Left ventricle myocardium inferior (tissue), 1 donor: ENCODE data around the gene SMIM44. TPM values are rescaled to one million over a fixed set of nuclear protein-coding genes. Genes with fewer than 3 reads are reported as not detected.
"Not testable (repeated sequence)": the region's sequence is repeated elsewhere in the genome, so short reads cannot be mapped to it uniquely, and the experiment has no call there.

Experiments used
- DNase-seq: peaks from one replicate; pipeline ENCODE4 v3.0.0-alpha.2; 2020
- H3K27ac ChIP-seq: fragments of 200-600 bp; replicated peaks from 2 replicates; pipeline ENCODE4 v1.8.0; 2021
- H3K27me3 ChIP-seq: fragments of 200-600 bp; 2 replicates; pipeline ENCODE4 v1.8.0; 2021; ENCODE audit warnings: low read depth
- H3K36me3 ChIP-seq: fragments of 200-600 bp; 2 replicates; pipeline ENCODE4 v1.8.0; 2021
- H3K4me1 ChIP-seq: fragments of 200-600 bp; 2 replicates; pipeline ENCODE4 v1.8.0; 2021
- H3K4me3 ChIP-seq: fragments of 200-600 bp; 2 replicates; pipeline ENCODE4 v1.8.0; 2021; ENCODE audit warnings: mild to moderate bottlenecking, moderate library complexity
- H3K9me3 ChIP-seq: fragments of 200-600 bp; replicated peaks from 2 replicates; pipeline ENCODE4 v1.8.0; 2021
- intact Hi-C: fragments of 100-400 bp; cut with micrococcal nuclease; formaldehyde crosslinking; loops from one replicate; pipeline ENCODE4 v1.11.0; 2022
- total RNA-seq: library from RNA; stranded (reverse); fragmentation: NEBNext Ultra II Directional; extraction: Animal tissue kit (Norgen Biotek cat#: 25700); gene quantifications from one replicate; pipeline ENCODE4 v1.2.1, GENCODE V29; 2021
- TF ChIP-seq, protein P1 (sequence below): fragments of 200-600 bp; IDR thresholded peaks from 2 replicates; pipeline ENCODE4 v1.8.0; 2021; ENCODE audit warnings: antibody characterized with exemption, mild to moderate bottlenecking, borderline replicate concordance
- donor health status: DM: no; HTN: yes; CAD: no; lungs with severe emphysema.

The SMIM44 gene
- total RNA-seq, 1 donor from 2014 or later = not detected

DNA sequence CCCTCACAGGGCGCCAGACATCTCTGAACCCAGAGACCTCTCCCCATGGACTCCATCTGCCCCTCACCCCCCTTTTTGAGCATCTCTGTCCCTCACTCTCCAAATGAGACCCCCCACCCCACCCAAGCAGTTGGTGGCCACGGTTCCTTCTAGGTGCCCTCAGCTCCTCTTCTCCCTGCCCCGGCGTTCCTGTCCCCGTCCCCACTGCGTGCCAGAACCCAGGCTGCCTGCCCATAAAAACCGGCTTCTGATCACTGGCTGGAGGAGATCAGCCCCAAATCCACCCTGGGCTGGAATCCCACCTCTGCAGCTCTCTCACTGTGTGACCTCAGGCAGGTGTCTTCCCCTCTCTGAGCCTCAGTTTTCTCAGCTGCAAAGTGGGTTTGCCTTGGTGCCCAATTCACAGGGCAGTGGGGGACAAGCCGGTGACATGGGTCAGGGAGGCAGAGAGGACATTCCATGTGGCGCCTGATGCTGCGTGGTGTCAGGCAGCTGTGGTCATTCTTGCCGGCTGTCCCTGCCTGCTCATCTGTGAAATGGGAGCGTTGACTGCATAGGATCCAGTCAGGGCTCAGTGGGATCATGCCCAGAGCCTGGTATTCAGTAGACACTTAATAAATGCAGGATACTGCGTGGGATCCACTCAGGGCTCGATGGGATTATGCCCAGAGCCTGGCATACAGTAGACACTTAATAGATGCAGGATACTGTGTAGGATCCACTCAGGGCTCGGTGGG is 28.4 kb downstream of the SMIM44 start:
- intact Hi-C loops = no loop called here
- H3K4me3 ChIP-seq = no peak overlapping the region
- peaks cover 67% of the 10 kb centered on the region for H3K36me3 ChIP-seq
- no peak overlapping the region for H3K27ac ChIP-seq
- TF ChIP-seq, protein P1, sequence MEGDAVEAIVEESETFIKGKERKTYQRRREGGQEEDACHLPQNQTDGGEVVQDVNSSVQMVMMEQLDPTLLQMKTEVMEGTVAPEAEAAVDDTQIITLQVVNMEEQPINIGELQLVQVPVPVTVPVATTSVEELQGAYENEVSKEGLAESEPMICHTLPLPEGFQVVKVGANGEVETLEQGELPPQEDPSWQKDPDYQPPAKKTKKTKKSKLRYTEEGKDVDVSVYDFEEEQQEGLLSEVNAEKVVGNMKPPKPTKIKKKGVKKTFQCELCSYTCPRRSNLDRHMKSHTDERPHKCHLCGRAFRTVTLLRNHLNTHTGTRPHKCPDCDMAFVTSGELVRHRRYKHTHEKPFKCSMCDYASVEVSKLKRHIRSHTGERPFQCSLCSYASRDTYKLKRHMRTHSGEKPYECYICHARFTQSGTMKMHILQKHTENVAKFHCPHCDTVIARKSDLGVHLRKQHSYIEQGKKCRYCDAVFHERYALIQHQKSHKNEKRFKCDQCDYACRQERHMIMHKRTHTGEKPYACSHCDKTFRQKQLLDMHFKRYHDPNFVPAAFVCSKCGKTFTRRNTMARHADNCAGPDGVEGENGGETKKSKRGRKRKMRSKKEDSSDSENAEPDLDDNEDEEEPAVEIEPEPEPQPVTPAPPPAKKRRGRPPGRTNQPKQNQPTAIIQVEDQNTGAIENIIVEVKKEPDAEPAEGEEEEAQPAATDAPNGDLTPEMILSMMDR = no peak
- DNase-seq = no peak
- H3K9me3 ChIP-seq = no peaks in the 10 kb centered on the region
- H3K27me3 ChIP-seq = no peaks in the 10 kb centered on the region
- peaks cover 53% of the 10 kb centered on the region for H3K4me1 ChIP-seq

- Histone ChIP-seq H3K36me3 (peaks cover 77% of the 10 kb centered on the region), H3K4me3 (no peak overlapping the region), H3K4me1 (peaks cover 43% of the 10 kb centered on the region), H3K27me3 (no peaks in the 10 kb centered on the region), H3K9me3 (no peaks in the 10 kb centered on the region), H3K27ac (no peak overlapping the region)
- TF ChIP-seq, protein P1 = no peak
- DNase-seq = no peak
- intact Hi-C loops = no loop called here
Observed at GRCh38 chr19:3453840-3454239, 29.4 kb downstream of the SMIM44 start.

- DNase-seq, H3K27ac ChIP-seq, intact Hi-C loops, H3K9me3 ChIP-seq, H3K27me3 ChIP-seq, H3K4me3 ChIP-seq: not testable (repeated sequence)
- peaks cover 33% of the 10 kb centered on the region for H3K4me1 ChIP-seq
- peaks cover 86% of the 10 kb centered on the region for H3K36me3 ChIP-seq
Observed at GRCh38 chr19:3452942-3453214, 30.4 kb downstream of the SMIM44 start.

- Histone ChIP-seq H3K27me3 (no peaks in the 10 kb centered on the region), H3K4me3 (no peak overlapping the region), H3K27ac (peak overlapping the region; percentile 84), H3K36me3 (peaks cover 86% of the 10 kb centered on the region), H3K9me3 (no peaks in the 10 kb centered on the region), H3K4me1 (peaks cover 28% of the 10 kb centered on the region)
- TF ChIP-seq, protein P1 = no peak
- intact Hi-C loops = no loop called here
- no peak for DNase-seq
Observed at GRCh38 chr19:3452171-3452941, 30.9 kb downstream of the SMIM44 start.

DNA sequence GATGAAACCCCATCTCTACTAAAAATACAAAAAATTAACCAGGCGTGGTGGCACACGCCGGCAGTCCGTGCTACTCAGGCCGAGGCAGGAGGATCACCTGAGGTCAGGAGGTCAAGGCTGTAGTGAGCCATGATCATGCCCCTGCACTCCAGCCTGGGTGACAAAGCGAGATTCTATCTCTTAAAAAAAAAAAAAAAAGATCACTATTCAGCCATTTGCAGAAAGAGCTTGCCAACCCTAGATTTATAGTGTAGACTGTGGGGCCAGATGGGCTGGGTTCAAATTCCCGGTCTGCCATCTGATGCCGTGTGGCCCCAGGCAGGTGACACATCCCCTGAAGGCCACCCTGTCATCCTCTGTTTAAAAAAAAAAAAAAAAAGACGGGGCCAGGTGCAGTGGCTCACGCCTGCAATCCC is 31.8 kb downstream of the SMIM44 start:
- H3K9me3 ChIP-seq = no peaks in the 10 kb centered on the region
- H3K4me3 ChIP-seq = no peak overlapping the region
- no peak for DNase-seq
- intact Hi-C loops = no loop called here
- TF ChIP-seq, protein P1 = no peak
- H3K27ac ChIP-seq = peak overlapping the region; percentile 84
- H3K27me3 ChIP-seq = no peaks in the 10 kb centered on the region
- H3K36me3 ChIP-seq = peaks cover 85% of the 10 kb centered on the region
- peaks cover 21% of the 10 kb centered on the region for H3K4me1 ChIP-seq
